Stimulated activated naive CD8-positive, alpha-beta T cell treated with anti-CD3 and anti-CD28 coated beads, Interleukin-15, amount 100 ng/mL, for 72 hours (primary cell): Measurements from ENCODE around the gene CACNG1.
A peak's percentile ranks its signal among the peaks of the same experiment; 100 is the strongest.
"Not testable (repeated sequence)": the region's sequence is repeated elsewhere in the genome, so short reads cannot be mapped to it uniquely, and the experiment has no call there.

Experiments used
- ATAC-seq: fragments of 150-1000 bp; cut with Tn5 transposase; 2 replicates; pipeline ENCODE4 v1.10.0; 2021; ENCODE audit warnings: mild to moderate bottlenecking, moderate library complexity
- DNase-seq, 2 donors: peaks; one replicate each; pipeline ENCODE4 v3.0.0; 2021 to 2022
- H3K27ac Mint-ChIP-seq, 2 donors: one replicate each; pipeline ENCODE4 v1.8.0; 2022; ENCODE audit warnings: mild to moderate bottlenecking in 2 of 2, mixed read lengths in 2 of 2, moderate library complexity in 2 of 2
- H3K27me3 Mint-ChIP-seq: one replicate; pipeline ENCODE4 v1.8.0; 2022; ENCODE audit warnings: mixed read lengths
- H3K4me1 Mint-ChIP-seq: one replicate; pipeline ENCODE4 v1.8.0; 2022; ENCODE audit warnings: mild to moderate bottlenecking, mixed read lengths
- H3K4me3 Mint-ChIP-seq, 2 donors: one replicate each; pipeline ENCODE4 v1.8.0; 2022; ENCODE audit warnings: mild to moderate bottlenecking in 2 of 2, mixed read lengths in 2 of 2, moderate library complexity in 1 of 2
- H3K9me3 Mint-ChIP-seq, 2 donors: one replicate each; pipeline ENCODE4 v1.8.0; 2022; ENCODE audit warnings: mixed read lengths in 2 of 2

CACNG1 gene

DNA sequence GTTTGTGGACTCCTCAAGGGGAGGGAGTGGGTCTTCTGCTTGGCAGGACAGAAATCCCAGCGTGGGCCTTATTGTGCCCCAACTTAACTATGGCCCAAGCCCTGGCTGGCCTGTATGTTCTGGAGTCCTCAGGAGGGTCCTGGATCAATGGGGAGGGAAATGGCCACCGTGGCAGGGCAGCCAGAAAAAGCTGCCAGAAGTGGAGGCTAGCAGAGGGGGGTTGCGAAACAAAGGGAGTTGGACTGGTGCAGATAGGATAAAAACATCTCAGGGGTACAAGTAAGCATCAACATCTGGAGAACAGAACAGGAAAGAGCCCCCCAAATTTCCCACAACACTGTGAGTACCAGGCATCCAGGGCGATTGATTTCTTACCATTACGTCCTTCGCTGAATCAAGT lies 3.7 kb upstream of the CACNG1 start:
- no peak for DNase-seq
- Mint-ChIP-seq H3K4me1 (peaks cover 3% of the 10 kb centered on the region), H3K9me3 (peaks cover 0 to 5% of the 10 kb centered on the region in 2 donors), H3K27ac (no peak overlapping the region), H3K27me3 (no peaks in the 10 kb centered on the region), H3K4me3 (no peak overlapping the region)
- no peak for ATAC-seq

DNA sequence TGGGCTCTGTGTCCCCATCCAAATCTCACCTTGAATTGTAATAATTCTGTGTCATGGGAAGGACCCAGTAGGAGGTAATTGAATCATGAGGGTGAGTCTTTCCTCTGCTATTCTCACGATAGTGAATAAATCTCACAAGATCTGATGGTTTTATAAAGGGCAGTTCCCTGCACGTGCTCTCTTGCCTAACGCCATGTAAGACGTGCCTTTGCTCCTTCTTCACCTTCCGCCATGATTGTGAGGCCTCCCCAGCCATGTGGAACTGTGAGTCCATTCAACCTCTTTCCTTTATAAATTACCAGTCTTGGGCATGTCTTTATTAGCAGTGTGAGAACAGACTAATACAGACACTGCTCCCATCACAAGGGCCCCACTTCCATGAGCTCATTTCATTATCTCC lies 3.2 kb upstream of the CACNG1 start:
- ATAC-seq, H3K4me1 Mint-ChIP-seq, H3K4me3 Mint-ChIP-seq, DNase-seq, H3K9me3 Mint-ChIP-seq, H3K27me3 Mint-ChIP-seq, H3K27ac Mint-ChIP-seq: not testable (repeated sequence)

DNA sequence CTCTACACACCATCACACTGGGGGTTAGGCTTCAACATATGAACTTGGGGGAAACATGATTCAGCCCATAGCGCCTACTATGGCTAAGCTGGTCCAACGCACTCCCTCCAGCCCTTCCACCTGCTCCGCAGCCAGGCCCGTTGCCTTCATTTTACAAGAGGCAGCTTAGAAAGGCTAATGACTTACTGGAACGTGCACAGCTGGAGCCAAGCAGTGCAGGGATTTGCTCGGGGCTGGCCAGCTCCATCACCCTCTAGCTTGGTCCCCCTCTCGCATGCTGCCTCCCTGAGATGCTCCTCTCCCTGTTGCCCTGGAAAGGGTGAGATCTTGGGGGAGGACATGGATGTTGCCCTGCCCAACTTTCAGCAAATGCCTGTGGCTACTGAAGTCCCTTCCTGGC lies 2.8 kb upstream of the CACNG1 start:
- H3K9me3 Mint-ChIP-seq: peaks cover under 1 to 2% of the 10 kb centered on the region in 2 donors
- H3K27me3 Mint-ChIP-seq: no peaks in the 10 kb centered on the region
- ATAC-seq (no peak), DNase-seq (no peak)
- no peak overlapping the region for H3K4me3 Mint-ChIP-seq
- no peaks in the 10 kb centered on the region for H3K4me1 Mint-ChIP-seq
- no peak overlapping the region for H3K27ac Mint-ChIP-seq

DNA sequence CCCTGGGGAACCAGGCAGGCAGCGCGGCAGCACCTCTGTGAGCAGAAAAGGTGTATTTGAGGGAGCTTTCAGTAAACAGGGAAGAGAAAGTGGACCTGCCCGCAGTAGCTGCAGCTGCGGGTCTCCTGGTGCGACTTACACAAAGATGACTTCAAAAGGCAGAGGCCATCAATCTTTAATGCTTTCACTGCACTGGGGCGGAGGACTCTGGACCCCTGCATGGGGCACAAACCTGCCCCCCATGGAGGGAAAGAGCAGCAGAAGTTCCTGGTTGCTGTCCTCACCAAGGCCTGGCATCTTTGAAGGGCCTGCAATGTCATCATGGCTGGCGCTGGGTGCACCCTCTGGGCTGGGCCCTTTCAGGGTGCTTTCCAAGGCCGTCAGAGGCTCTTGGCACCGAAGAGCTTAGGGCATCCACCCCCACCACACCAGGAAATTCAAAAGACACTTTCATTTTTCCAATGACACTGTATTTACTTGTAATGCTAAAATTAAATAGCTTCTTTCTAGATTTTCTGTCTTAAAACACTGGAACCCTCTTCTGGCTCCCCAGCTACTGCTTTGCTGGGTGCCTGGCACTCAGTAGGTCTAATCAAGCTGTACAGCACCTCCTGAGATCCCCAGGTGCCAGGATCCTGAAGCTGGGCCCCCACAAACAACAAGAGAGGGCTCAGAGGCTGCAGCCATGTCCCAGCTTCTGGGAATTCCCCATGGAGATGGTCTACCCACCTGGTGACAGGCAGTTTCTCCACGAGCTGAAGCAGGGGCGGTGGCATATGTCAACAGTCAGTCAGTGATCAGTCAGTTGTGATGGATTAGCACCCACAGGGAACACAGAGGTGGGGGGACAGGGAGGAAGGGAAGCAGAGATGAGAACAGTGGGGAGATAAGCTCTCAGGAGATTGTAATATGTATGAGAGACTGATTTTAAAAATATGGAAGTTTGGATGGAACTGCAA lies 2.1 kb upstream of the CACNG1 start:
- no peak for DNase-seq
- H3K27me3 Mint-ChIP-seq: no peaks in the 10 kb centered on the region
- H3K4me1 Mint-ChIP-seq: no peaks in the 10 kb centered on the region
- no peak overlapping the region for H3K4me3 Mint-ChIP-seq
- H3K9me3 Mint-ChIP-seq: peaks cover 4 to 7% of the 10 kb centered on the region in 2 donors
- ATAC-seq: peak; percentile 26
- no peak overlapping the region for H3K27ac Mint-ChIP-seq

DNA sequence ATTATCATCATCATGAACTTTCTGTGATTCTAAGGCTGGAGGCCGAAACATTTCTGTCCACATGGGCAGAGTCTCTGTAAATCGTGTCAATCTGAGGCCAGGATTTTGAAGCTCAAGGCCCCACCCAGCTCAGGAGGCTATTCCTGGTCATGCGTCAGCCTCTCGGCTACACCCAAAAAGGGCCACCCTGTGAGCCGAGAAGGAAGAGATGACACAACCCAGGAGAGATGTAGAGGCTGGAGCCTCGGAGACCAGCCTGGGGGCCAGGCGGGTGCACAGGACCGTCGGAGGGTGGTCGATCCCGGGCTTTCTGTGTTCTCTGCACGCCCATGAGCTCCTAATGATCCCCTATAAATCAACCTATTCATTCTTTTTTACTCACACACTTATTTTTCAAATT lies 1.1 kb upstream of the CACNG1 start:
- Mint-ChIP-seq H3K27me3 (no peaks in the 10 kb centered on the region), H3K4me3 (no peak overlapping the region), H3K9me3 (peaks cover 12 to 16% of the 10 kb centered on the region in 2 donors), H3K4me1 (no peaks in the 10 kb centered on the region), H3K27ac (no peak overlapping the region)
- DNase-seq: no peak
- no peak for ATAC-seq

DNA sequence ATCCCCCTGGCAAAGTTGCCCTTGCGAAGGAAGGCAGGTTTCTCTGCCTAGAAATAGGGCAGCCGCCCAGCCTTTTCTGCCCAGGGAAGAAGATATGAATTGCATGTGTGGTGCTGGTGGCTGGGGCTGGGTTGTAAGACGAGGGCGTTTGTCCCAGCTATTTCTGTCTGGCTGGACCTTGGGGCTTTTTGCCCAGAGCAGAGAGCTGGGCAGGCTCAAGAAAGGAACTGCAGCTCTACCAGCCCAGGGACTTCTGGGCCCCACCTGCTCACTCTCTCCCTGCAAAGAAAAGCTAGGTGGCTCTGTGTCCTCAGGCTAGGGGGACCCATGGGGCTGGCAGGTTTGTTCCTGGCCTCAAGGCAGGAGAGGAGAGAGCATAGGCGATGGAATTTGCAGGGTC lies 586 bp downstream of the CACNG1 start:
- H3K27ac Mint-ChIP-seq: no peak overlapping the region
- no peak for ATAC-seq

DNA sequence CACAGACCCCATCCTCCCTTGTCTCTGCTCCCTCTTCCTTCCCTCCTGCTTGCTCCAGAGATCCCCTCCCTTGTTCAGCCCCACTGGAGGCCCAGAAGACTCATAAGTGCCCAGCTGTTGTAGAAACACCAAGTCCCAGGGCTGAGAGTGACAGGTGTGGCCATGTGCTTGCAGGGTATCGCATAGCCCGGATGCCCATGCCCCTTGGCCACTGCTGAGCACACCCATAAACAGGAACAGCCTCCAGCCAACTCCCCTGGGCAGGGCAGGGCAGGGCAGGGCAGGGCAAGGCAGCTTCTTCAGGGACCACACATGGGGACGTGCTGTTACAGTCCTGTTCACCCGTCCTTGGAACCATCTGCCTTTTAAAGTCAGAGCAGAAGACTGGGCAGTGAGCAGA lies 2.0 kb downstream of the CACNG1 start:
- Mint-ChIP-seq H3K27me3 (no peaks in the 10 kb centered on the region), H3K4me3 (no peak overlapping the region), H3K27ac (no peak overlapping the region), H3K4me1 (no peaks in the 10 kb centered on the region), H3K9me3 (peaks cover 24 to 33% of the 10 kb centered on the region in 2 donors)
- DNase-seq (no peak), ATAC-seq (no peak)

More for the DNA sequence above, 586 bp downstream of the CACNG1 start:
- DNase-seq: no peak
- Mint-ChIP-seq H3K9me3 (peaks cover 24 to 33% of the 10 kb centered on the region in 2 donors), H3K27me3 (no peaks in the 10 kb centered on the region), H3K4me3 (no peak overlapping the region), H3K4me1 (no peaks in the 10 kb centered on the region)

DNA sequence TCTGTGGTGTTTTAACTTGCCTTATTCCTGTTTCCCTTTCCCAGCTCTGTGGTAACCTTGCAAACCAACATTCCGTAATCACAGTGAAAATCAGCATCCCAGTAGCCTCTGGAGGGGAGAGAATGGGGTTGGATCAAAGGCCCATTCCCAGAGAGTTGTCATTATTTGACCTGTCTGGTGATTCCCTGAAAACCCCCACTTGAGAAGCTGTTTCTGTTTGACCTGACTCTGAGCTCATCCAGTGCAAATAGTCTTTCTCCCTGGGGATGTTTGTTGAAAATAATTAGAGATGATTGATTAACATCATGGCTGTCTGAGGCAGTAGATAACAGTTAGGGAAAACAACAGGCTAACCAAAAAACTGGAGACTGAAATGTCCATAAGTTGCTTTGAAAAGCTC lies 3.0 kb downstream of the CACNG1 start:
- no peak for ATAC-seq
- H3K4me3 Mint-ChIP-seq: no peak overlapping the region
- peaks cover 24 to 33% of the 10 kb centered on the region in 2 donors for H3K9me3 Mint-ChIP-seq
- DNase-seq: no peak
- no peak overlapping the region for H3K27ac Mint-ChIP-seq
- H3K27me3 Mint-ChIP-seq: no peaks in the 10 kb centered on the region
- no peaks in the 10 kb centered on the region for H3K4me1 Mint-ChIP-seq

DNA sequence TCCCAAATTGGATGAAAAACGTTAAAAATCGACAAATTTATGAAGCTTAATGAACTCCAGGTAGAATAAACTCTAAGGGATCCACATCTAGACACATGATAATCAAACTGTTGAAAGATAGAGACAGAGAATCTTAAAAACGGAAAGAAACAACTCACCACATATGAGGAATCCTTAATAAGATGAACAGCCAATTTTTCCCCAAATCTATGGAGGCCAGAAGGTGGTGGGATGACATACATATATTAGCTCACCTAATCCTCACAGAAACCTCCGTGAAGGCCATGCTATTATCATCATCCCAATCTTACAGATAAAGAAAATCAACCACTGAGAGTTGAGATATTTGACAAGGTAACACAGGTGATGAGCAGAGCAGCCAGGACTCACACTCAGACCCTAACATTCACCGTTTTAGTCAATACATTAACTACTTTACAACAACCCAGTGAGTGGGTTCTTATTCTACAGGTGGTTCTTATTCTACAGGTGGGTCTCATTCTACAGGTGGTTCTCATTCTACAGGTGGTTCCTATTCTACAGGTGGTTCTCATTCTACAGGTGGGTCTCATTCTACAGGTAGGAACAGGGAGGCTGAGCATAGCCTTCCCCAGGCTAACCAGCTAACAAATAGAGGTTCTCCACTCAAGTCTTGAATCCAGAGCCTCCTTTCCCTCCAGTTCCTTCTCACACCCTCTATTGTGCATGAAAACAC lies 4.8 kb downstream of the CACNG1 start:
- Mint-ChIP-seq H3K4me3 (no peak overlapping the region), H3K27ac (no peak overlapping the region), H3K27me3 (no peaks in the 10 kb centered on the region), H3K4me1 (no peaks in the 10 kb centered on the region), H3K9me3 (peaks cover 24 to 33% of the 10 kb centered on the region in 2 donors)
- ATAC-seq (no peak), DNase-seq (no peak)

DNA sequence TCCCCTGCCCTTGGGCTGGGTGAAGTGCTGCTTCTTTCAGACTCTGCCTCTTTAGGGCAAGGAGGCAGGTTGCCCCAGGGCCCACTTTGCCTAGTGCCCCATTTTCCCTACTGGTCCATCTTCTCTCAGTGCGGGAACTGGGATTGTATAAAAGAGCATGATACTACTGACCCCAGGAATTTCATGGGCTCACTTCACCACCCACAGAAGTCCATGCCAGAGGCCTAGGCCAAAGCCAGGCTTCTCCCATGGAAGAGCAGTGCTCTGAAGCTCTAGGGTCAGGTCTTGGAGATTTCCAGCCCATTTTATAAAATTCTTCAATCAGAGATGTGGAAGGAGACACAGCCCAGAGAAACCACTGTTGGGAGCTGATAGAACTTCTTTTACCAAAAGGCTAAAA lies 5.7 kb downstream of the CACNG1 start:
- no peak overlapping the region for H3K27ac Mint-ChIP-seq
- H3K27me3 Mint-ChIP-seq: no peaks in the 10 kb centered on the region
- ATAC-seq: no peak
- H3K4me3 Mint-ChIP-seq: no peak overlapping the region
- H3K4me1 Mint-ChIP-seq: no peaks in the 10 kb centered on the region
- DNase-seq: no peak
- H3K9me3 Mint-ChIP-seq: peaks cover 24 to 33% of the 10 kb centered on the region in 2 donors

DNA sequence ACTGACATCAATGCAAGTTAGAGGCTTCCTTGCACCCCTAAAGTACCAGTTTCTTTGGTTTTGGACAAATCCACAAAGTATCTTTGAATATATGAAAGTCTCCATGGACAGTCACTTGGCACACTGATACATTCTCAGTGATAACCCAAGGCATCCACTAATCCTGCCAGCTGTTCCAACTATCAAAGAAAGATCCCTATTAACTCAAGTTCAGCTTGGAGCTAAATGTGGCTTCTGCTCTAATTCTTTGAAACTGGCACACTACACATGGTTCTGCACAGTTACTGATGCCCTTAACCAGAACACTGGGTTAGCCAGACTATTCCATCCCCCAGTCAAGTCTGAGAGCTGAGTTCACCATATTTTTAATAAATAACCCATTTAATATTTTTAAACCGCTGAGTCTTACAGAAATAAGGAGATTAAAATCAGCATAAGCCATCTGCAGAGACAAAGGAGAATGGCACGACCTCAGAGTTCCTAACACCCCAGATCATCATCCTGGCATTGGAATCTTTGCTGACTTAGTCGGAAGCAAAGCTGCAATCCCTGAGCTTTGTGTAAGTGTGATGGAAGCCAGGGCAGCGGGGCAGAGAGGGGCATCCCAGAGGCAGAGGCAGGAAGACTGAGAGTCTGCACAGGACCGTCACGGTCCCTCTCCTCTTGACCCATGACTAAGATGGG lies 6.3 kb downstream of the CACNG1 start:
- no peaks in the 10 kb centered on the region for H3K4me1 Mint-ChIP-seq
- DNase-seq (no peak), ATAC-seq (no peak)
- no peak overlapping the region for H3K27ac Mint-ChIP-seq
- peaks cover 24 to 33% of the 10 kb centered on the region in 2 donors for H3K9me3 Mint-ChIP-seq
- H3K27me3 Mint-ChIP-seq: no peaks in the 10 kb centered on the region
- H3K4me3 Mint-ChIP-seq: no peak overlapping the region

DNA sequence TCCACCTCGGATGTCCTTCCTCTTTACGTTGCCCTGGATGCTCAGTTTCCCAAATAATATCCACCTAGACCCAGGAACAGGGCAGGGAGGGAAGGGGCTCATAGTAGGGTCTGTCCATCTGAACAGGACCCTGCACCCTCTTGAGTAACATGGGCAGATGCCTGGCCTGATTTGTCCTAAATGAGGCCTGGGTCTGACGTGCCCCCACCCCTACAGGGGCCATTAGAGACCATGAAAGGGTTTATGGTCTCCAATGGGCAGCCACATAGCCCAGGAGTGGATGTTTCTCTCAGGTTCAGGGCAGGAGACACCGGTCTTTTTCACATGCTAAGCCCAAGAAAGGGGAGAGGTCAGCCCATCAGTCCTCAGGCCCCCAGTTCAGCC lies 6.8 kb downstream of the CACNG1 start:
- H3K4me1 Mint-ChIP-seq: no peaks in the 10 kb centered on the region
- no peak overlapping the region for H3K4me3 Mint-ChIP-seq
- no peaks in the 10 kb centered on the region for H3K27me3 Mint-ChIP-seq
- H3K9me3 Mint-ChIP-seq: peaks cover 24 to 33% of the 10 kb centered on the region in 2 donors
- DNase-seq: no peak
- no peak for ATAC-seq
- H3K27ac Mint-ChIP-seq: no peak overlapping the region

DNA sequence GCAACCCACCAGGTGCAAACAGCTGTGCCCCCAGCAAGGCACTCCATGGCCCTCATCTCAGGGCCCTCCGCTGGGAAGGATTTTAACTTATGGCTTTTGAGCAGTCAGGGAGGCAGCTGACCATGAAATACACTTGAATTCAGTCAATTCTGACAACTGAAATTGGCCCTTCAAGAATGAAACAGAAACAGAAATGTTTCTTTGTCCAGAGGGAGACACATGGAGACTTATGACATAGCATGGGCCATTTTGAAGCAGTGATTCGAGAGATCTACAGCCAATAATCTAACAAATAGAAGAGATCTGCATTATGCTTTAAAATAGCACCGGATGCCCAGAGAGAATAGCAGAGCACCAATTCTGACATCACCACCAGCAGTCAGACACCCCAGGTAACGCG lies 7.5 kb downstream of the CACNG1 start:
- no peaks in the 10 kb centered on the region for H3K4me1 Mint-ChIP-seq
- H3K27me3 Mint-ChIP-seq: no peaks in the 10 kb centered on the region
- no peak for ATAC-seq
- no peak overlapping the region for H3K27ac Mint-ChIP-seq
- H3K9me3 Mint-ChIP-seq: peaks cover 24 to 29% of the 10 kb centered on the region in 2 donors
- DNase-seq: no peak
- no peak overlapping the region for H3K4me3 Mint-ChIP-seq

DNA sequence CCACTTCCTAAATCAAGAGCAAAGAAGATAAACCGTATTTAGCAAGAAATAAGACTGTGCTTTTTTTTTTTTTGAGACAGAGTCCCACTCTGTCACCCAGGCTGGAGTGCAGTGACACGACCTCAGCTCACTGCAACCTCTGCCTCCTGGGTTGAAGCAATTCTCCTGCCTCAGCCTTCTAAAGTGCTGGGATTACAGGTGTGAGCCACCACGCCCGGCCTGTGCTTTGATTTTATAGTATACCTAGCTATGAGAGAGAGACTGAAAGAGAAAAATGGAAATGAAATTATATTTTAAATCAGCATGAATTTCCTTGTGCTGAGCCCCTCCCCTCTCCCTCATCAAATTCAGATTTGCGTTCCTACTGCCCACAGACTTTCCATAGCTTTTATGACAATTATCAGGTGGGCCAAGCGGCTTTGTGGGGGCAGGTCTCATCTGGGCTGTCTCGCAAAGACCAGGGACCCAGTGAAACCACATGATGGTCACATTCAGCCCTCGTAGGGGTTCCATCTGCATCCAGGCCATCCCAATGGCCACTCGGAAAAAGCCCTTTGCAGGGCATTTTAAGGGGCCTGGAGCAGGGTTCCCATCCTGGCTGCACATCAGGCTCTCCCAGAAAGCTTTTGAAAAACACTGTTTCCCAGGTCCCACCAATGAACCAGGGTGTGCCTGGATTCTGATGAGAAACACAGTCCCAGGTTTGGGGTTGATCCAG lies 8.5 kb downstream of the CACNG1 start:
- DNase-seq (no peak), ATAC-seq (no peak)
- H3K9me3 Mint-ChIP-seq: peaks cover 14 to 19% of the 10 kb centered on the region in 2 donors
- H3K27me3 Mint-ChIP-seq: no peaks in the 10 kb centered on the region
- H3K4me1 Mint-ChIP-seq: no peaks in the 10 kb centered on the region
- H3K4me3 Mint-ChIP-seq: no peak overlapping the region
- peak overlapping the region in 1 of 2 donors; percentile 61 for H3K27ac Mint-ChIP-seq

DNA sequence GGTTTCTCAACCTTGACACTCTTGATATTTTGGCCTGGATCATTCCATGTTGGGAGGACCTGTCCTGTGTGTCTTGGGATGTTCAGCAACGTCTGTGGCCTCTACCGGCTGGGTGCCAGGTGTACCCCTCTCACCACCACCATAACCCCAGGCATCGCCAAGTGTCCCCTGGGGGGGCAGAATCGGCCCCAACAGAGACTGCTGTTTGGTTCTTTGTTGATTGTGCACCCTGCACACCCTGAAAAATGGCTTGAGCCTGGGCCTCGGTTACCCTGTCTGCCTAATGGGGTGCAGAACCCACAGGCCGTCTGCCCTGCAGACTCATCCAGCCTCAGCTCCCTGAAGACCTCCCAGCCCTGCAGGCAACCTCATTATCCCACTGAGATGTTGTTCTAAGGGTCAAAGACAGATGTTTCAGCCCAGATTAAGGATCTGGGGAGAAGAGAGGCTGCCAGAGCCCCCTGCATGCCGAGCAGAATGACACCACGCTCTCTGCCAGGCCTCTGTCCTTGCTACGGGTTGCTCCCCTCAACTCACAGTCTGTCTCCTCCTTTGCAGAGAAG lies 9.2 kb downstream of the CACNG1 start:
- ATAC-seq: no peak
- Mint-ChIP-seq H3K27me3 (no peaks in the 10 kb centered on the region), H3K4me3 (no peak overlapping the region), H3K9me3 (peaks cover 11 to 14% of the 10 kb centered on the region in 2 donors), H3K27ac (no peak overlapping the region), H3K4me1 (no peaks in the 10 kb centered on the region)
- no peak for DNase-seq
